PC-3 (cell line): ENCODE measurements around the gene PIGU. TPM values are rescaled to one million over a fixed set of nuclear protein-coding genes. Genes with fewer than 3 reads are reported as not detected.

ENCODE experiments used
- ATAC-seq: fragments of 200-7000 bp; cut with Tn5 transposase; 2 replicates; pipeline ENCODE4 v1.9.1; 2020; ENCODE audit warnings: mild to moderate bottlenecking, moderate library complexity
- BruUV-seq: library from RNA; stranded (reverse); fragments of 400-500 nt; replicated peaks from 2 replicates; lab custom pipeline; 2021; lab: Mats Ljungman, UMichigan
- CTCF ChIA-PET: fragments of 300-600 bp; sonication (Branson Sonifier 250); formaldehyde crosslinking; loops from one replicate; lab custom pipeline; 2022; ENCODE audit warnings: antibody characterized with exemption; lab: Charles Lee
- POLR2A ChIA-PET: fragments of 300-600 bp; sonication (Branson Sonifier 250); formaldehyde crosslinking; loops from one replicate; lab custom pipeline; 2022; ENCODE audit warnings: antibody characterized with exemption; ENCODE audit not compliant: unreplicated experiment; lab: Charles Lee
- DNase-seq: peaks from one replicate; pipeline ENCODE4 v3.0.0-alpha.2; 2015
- H2AFZ ChIP-seq: fragments of 300-600 bp; sonication (generic); 2 replicates; pipeline ENCODE4 v1.6.0; 2016; ENCODE audit warnings: antibody characterized with exemption, low read length
- H3F3A ChIP-seq: fragments of 300-600 bp; sonication (generic); one replicate; pipeline ENCODE4 v1.6.0; 2017; ENCODE audit warnings: antibody characterized with exemption, low read length, control low read depth, mild to moderate bottlenecking; ENCODE audit not compliant: unreplicated experiment
- H3K27ac ChIP-seq: fragments of 300-600 bp; sonication (generic); 2 replicates; pipeline ENCODE4 v1.5.1; 2016; ENCODE audit warnings: mild to moderate bottlenecking, low read length
- H3K27me3 ChIP-seq: fragments of 300-600 bp; sonication (generic); 2 replicates; pipeline ENCODE4 v1.6.1; 2016; ENCODE audit warnings: low read length, mixed read lengths
- H3K36me3 ChIP-seq: fragments of 300-600 bp; sonication (generic); 2 replicates; pipeline ENCODE4 v1.6.1; 2016; ENCODE audit warnings: low read depth, mixed run types, low read length, mixed read lengths
- H3K4me1 ChIP-seq: fragments of 300-600 bp; sonication (generic); 2 replicates; pipeline ENCODE4 v1.5.1; 2016; ENCODE audit warnings: low read length; ENCODE audit not compliant: insufficient read depth
- H3K4me2 ChIP-seq: fragments of 300-600 bp; sonication (generic); 2 replicates; pipeline ENCODE4 v1.6.0; 2016; ENCODE audit warnings: low read length
- H3K4me3 ChIP-seq: fragments of 300-600 bp; sonication (generic); 2 replicates; pipeline ENCODE4 v1.5.1; 2016; ENCODE audit warnings: mild to moderate bottlenecking, low read length, mixed read lengths
- H3K79me2 ChIP-seq: fragments of 300-600 bp; sonication (generic); 2 replicates; pipeline ENCODE4 v1.6.1; 2017; ENCODE audit warnings: low read length, mixed read lengths
- H3K9ac ChIP-seq: fragments of 300-600 bp; sonication (generic); 2 replicates; pipeline ENCODE4 v1.6.0; 2016; ENCODE audit warnings: mild to moderate bottlenecking, low read length
- H3K9me2 ChIP-seq: fragments of 300-600 bp; sonication (generic); replicated peaks from 2 replicates; pipeline ENCODE4 v1.6.1; 2016; ENCODE audit warnings: mixed run types, low read length, mixed read lengths
- H3K9me3 ChIP-seq: fragments of 300-600 bp; sonication (generic); 2 replicates; pipeline ENCODE4 v1.6.1; 2016; ENCODE audit warnings: low read length, mixed read lengths
- H4K20me1 ChIP-seq: fragments of 300-600 bp; sonication (generic); 2 replicates; pipeline ENCODE4 v1.6.1; 2016; ENCODE audit warnings: low read length, mixed read lengths
- CTCF ChIP-seq: fragments of 300-600 bp; sonication (generic); conservative IDR thresholded peaks from 2 replicates; pipeline ENCODE4 v1.5.1; 2017; ENCODE audit warnings: antibody characterized with exemption, low read depth, mild to moderate bottlenecking, low read length
- EZH2 ChIP-seq: fragments of 300-600 bp; sonication (generic); IDR thresholded peaks from one replicate; pipeline ENCODE4 v1.6.1; 2017; ENCODE audit warnings: antibody characterized with exemption, mild to moderate bottlenecking, low read length; ENCODE audit not compliant: unreplicated experiment
- EZH2phosphoT487 ChIP-seq: fragments of 300-600 bp; sonication (generic); IDR thresholded peaks from 2 replicates; pipeline ENCODE4 v1.6.1; 2018; ENCODE audit warnings: mild to moderate bottlenecking, antibody characterized with exemption, low read length, borderline replicate concordance
- intact Hi-C: fragments of 100-400 bp; cut with micrococcal nuclease; formaldehyde crosslinking; loops from 2 replicates; pipeline ENCODE4 v1.9.0; 2023
- total RNA-seq: library from RNA; depleted of rRNA; stranded (reverse); fragments of >200 nt; gene quantifications from 2 replicates; pipeline ENCODE4 v1.2.3, GENCODE V29; 2014

The PIGU gene
- total RNA-seq, 1 experiment from 2014 or later = 24.5 TPM

GRCh38 chr20:34558320-34559218 lies 118.3 kb downstream of the PIGU start, which contains the start of gene MAP1LC3A:
Gene MAP1LC3A (plus strand): TSS chr20:34558718. CDS start chr20:34558869, 151 bp downstream.
- POLR2A ChIA-PET = no interaction called here
- peaks cover 10% of the 10 kb centered on the region; the same call in 1 of the 2 replicates for H3K4me1 ChIP-seq
- no peak for TF ChIP-seq EZH2
- TF ChIP-seq EZH2phosphoT487 = no peak
- TF ChIP-seq CTCF = no peak
- CTCF ChIA-PET = no interaction called here
- intact Hi-C loops = no loop called here
- peak within 1 kb of the TSS; percentile 71 for H3K4me3 ChIP-seq
- H3K79me2 ChIP-seq = no peaks in the 10 kb centered on the region
- H3K9me2 ChIP-seq = no peaks in the 10 kb centered on the region
- H3K27ac ChIP-seq = no peak within 1 kb of the TSS
- peak; percentile 70 for DNase-seq
- no peaks in the 10 kb centered on the region for H3F3A ChIP-seq
- H2AFZ ChIP-seq = peak within 1 kb of the TSS; percentile 100
- H3K9ac ChIP-seq = peak within 1 kb of the TSS; percentile 67
- no peaks in the 10 kb centered on the region for H3K36me3 ChIP-seq
- H3K27me3 ChIP-seq = no peaks in the 10 kb centered on the region
- no peaks in the 10 kb centered on the region for H3K9me3 ChIP-seq
- peak within 1 kb of the TSS; percentile 92 for H3K4me2 ChIP-seq
- no peaks in the 10 kb centered on the region for H4K20me1 ChIP-seq
- peak; percentile 77 for ATAC-seq
- no TSS peak for BruUV-seq

GRCh38 chr20:34557936-34558319 lies 119.0 kb downstream of the PIGU start:
- H3K27me3 ChIP-seq = no peaks in the 10 kb centered on the region
- H3K36me3 ChIP-seq = no peaks in the 10 kb centered on the region
- POLR2A ChIA-PET = no interaction called here
- TSS peak; percentile 49 for BruUV-seq
- CTCF ChIA-PET = no interaction called here
- intact Hi-C loops = no loop called here
- peak overlapping the region; percentile 71 for H3K4me3 ChIP-seq
- no peaks in the 10 kb centered on the region for H3F3A ChIP-seq
- no peaks in the 10 kb centered on the region for H3K9me2 ChIP-seq
- TF ChIP-seq CTCF = no peak
- TF ChIP-seq EZH2 = no peak
- TF ChIP-seq EZH2phosphoT487 = no peak
- H3K9ac ChIP-seq = peak overlapping the region; percentile 67
- no peaks in the 10 kb centered on the region for H3K79me2 ChIP-seq
- no peak for DNase-seq
- H3K9me3 ChIP-seq = no peaks in the 10 kb centered on the region
- peaks cover 14% of the 10 kb centered on the region; the same call in 1 of the 2 replicates for H3K4me1 ChIP-seq
- ATAC-seq = no peak
- peak overlapping the region; percentile 92 for H3K4me2 ChIP-seq
- peak overlapping the region; percentile 100 for H2AFZ ChIP-seq
- no peaks in the 10 kb centered on the region for H4K20me1 ChIP-seq
- H3K27ac ChIP-seq = no peak overlapping the region
